ENCODE measurements around the gene OR9Q1. TPM values are rescaled to one million over a fixed set of nuclear protein-coding genes. Genes with fewer than 3 reads are reported as not detected.

OR9Q1 gene
- polyA plus RNA-seq, 2 of the 4 experiments (the other 2 are of a cell fraction): not detected

- no peaks in the 10 kb centered on the region for H3K9me3 ChIP-seq
- CTCF ChIA-PET: interaction anchor here (0.9 kb wide), 1 partner anchor 567 kb away, joined by 3 read pairs; no protein-coding TSS in a partner anchor
- FAIRE-seq (no peak), ATAC-seq (no peak), DNase-seq (ENCODE audit: low read depth in 1 of 2, low spot score in 1 of 2) (no peak)
- H3K4me1 ChIP-seq: no peaks in the 10 kb centered on the region
- H3K27ac ChIP-seq: no peak overlapping the region
- POLR2A ChIA-PET: no interaction called here
- WGBS (ENCODE audit: missing lambda C conversion rate): 37% methylated on average over 5 of the region's 5 CpGs
- H3K4me2 ChIP-seq: no peak overlapping the region
- TF ChIP-seq HES2 (IDR thresholded peaks at IDR 0.05): no peak
- no peak for TF ChIP-seq TFCP2L1 (CRISPR knock-in tag; IDR thresholded peaks at IDR 0.05)
- TF ChIP-seq SREBF2 (IDR thresholded peaks at IDR 0.05): no peak
- no peak for TF ChIP-seq MYC (IDR thresholded peaks at IDR 0.05; ENCODE audit: borderline replicate concordance, low read length)
- no peak for TF ChIP-seq POLR2AphosphoS2 (conservative IDR thresholded peaks at IDR 0.05; ENCODE audit: low read length)
- no peak for TF ChIP-seq EP300 (IDR thresholded peaks at IDR 0.05)
- TF ChIP-seq PHF8 (IDR thresholded peaks at IDR 0.05; ENCODE audit: borderline replicate concordance, low read depth): no peak
- TF ChIP-seq ZFP36 (IDR thresholded peaks at IDR 0.05; ENCODE audit: borderline replicate concordance, partially characterized antibody): no peak
- TF ChIP-seq MAX (IDR thresholded peaks at IDR 0.05): no peak
- no peak for TF ChIP-seq EHF (CRISPR knock-in tag; IDR thresholded peaks at IDR 0.05)
- no peak for TF ChIP-seq KDM5A (IDR thresholded peaks at IDR 0.05)
- no peak for TF ChIP-seq HOXB13 (CRISPR knock-in tag; IDR thresholded peaks at IDR 0.05; ENCODE audit: low read depth)
- no peak overlapping the region for H3K4me3 ChIP-seq
Observed at GRCh38 chr11:58000699-58001098, 23.0 kb upstream of the OR9Q1 start.

GRCh38 chr11:58003036-58003435, 20.6 kb upstream of the OR9Q1 start:
- H3K9me3 ChIP-seq: no peaks in the 10 kb centered on the region
- H3K4me1 ChIP-seq: no peaks in the 10 kb centered on the region
- CTCF ChIA-PET: no interaction called here
- H3K4me3 ChIP-seq: no peak overlapping the region
- DNase-seq (ENCODE audit: low read depth in 1 of 2, low spot score in 1 of 2) (no peak), FAIRE-seq (no peak), ATAC-seq (no peak)
- no peak for TF ChIP-seq SMC3 (IDR thresholded peaks at IDR 0.05)
- TF ChIP-seq BCL3 (IDR thresholded peaks at IDR 0.05): no peak
- no peak for TF ChIP-seq RFX5 (IDR thresholded peaks at IDR 0.05)
- no peak for TF ChIP-seq HMGXB4 (CRISPR knock-in tag; IDR thresholded peaks at IDR 0.05; ENCODE audit: borderline replicate concordance)
- no peak for TF ChIP-seq NPAS2 (CRISPR knock-in tag; IDR thresholded peaks at IDR 0.05; ENCODE audit: borderline replicate concordance)
- TF ChIP-seq MYC (IDR thresholded peaks at IDR 0.05; ENCODE audit: borderline replicate concordance, low read length): no peak
- no peak for TF ChIP-seq CBX8 (IDR thresholded peaks at IDR 0.05)
- TF ChIP-seq CBX2 (IDR thresholded peaks at IDR 0.05; ENCODE audit: borderline replicate concordance, low read depth): no peak
- TF ChIP-seq EHF (CRISPR knock-in tag; IDR thresholded peaks at IDR 0.05): no peak
- no peak for TF ChIP-seq HDAC2 (IDR thresholded peaks at IDR 0.05)
- TF ChIP-seq SREBF2 (IDR thresholded peaks at IDR 0.05): no peak
- TF ChIP-seq HOXB13 (CRISPR knock-in tag; IDR thresholded peaks at IDR 0.05; ENCODE audit: low read depth): no peak
- TF ChIP-seq ZSCAN20 (CRISPR knock-in tag; IDR thresholded peaks at IDR 0.05): no peak
- no peak for TF ChIP-seq FOSB (CRISPR knock-in tag; IDR thresholded peaks at IDR 0.05)
- TF ChIP-seq HEYL (CRISPR knock-in tag; IDR thresholded peaks at IDR 0.05): no peak
- TF ChIP-seq EHMT2 (IDR thresholded peaks at IDR 0.05; ENCODE audit: low read depth): no peak
- TF ChIP-seq MAZ (IDR thresholded peaks at IDR 0.05; ENCODE audit: borderline replicate concordance, low read depth, low read length): no peak
- no peak overlapping the region for H3K4me2 ChIP-seq
- no peak overlapping the region for H3K27ac ChIP-seq
- 0% methylated on average over 2 of the region's 2 CpGs for WGBS (ENCODE audit: missing lambda C conversion rate)
- POLR2A ChIA-PET: no interaction called here
